PC-9 (cell line): Measurements from ENCODE around the gene CNTN6.

ENCODE experiments used
- CTCF ChIP-seq: fragments of 200-600 bp; sonication (generic); conservative IDR thresholded peaks from 2 replicates; pipeline ENCODE4 v1.6.1; 2017; ENCODE audit warnings: mixed run types, antibody characterized with exemption, mild to moderate bottlenecking, moderate library complexity
- EZH2 ChIP-seq: fragments of 200-600 bp; sonication (generic); IDR thresholded peaks from 2 replicates; pipeline ENCODE4 v1.8.0; 2017; ENCODE audit warnings: antibody characterized with exemption, low read depth

GRCh38 chr3:1448443-1448842 lies 355.6 kb downstream of the CNTN6 start:
- TF ChIP-seq CTCF (no peak), EZH2 (no peak)
